A673 (cell line): ENCODE results near the gene CPNE2. TPM values are rescaled to one million over a fixed set of nuclear protein-coding genes. Genes with fewer than 3 reads are reported as not detected.

Source experiments
- BruUV-seq: library from RNA; stranded (reverse); fragments of 400-500 nt; replicated peaks from 2 replicates; lab custom pipeline; 2021; lab: Mats Ljungman, UMichigan
- CTCF ChIA-PET: fragments of 300-600 bp; sonication (Branson Sonifier 250); formaldehyde crosslinking; loops from one replicate; lab custom pipeline; 2022; ENCODE audit warnings: antibody characterized with exemption; lab: Charles Lee
- POLR2A ChIA-PET: fragments of 300-600 bp; sonication (Branson Sonifier 250); formaldehyde crosslinking; loops from one replicate; lab custom pipeline; 2022; ENCODE audit warnings: antibody characterized with exemption; ENCODE audit not compliant: low non-redundant PET; lab: Charles Lee
- DNase-seq: peaks from one replicate; pipeline ENCODE4 v3.0.0-alpha.2; 2015; ENCODE audit warnings: low spot score
- H3K27ac ChIP-seq: fragments of 200-600 bp; sonication (generic); 2 replicates; pipeline ENCODE4 v1.5.1; 2016; ENCODE audit warnings: mixed run types, low read depth, mild to moderate bottlenecking, mixed read lengths, antibody characterized with exemption, low read length; ENCODE audit not compliant: poor library complexity, severe bottlenecking
- H3K27me3 ChIP-seq: fragments of 200-600 bp; sonication (generic); replicated peaks from 2 replicates; pipeline ENCODE4 v1.6.1; 2017; ENCODE audit warnings: mixed run types, low read depth, mild to moderate bottlenecking, mixed read lengths, antibody characterized with exemption, low read length; ENCODE audit not compliant: insufficient read depth, poor library complexity
- H3K36me3 ChIP-seq: fragments of 200-600 bp; sonication (generic); 2 replicates; pipeline ENCODE4 v1.6.1; 2016; ENCODE audit warnings: mixed run types, mild to moderate bottlenecking, mixed read lengths, antibody characterized with exemption, low read length; ENCODE audit not compliant: insufficient read depth, poor library complexity, severe bottlenecking
- H3K4me1 ChIP-seq: fragments of 200-600 bp; sonication (generic); 2 replicates; pipeline ENCODE4 v1.6.1; 2017; ENCODE audit warnings: mixed run types, mild to moderate bottlenecking, mixed read lengths, antibody characterized with exemption, low read length; ENCODE audit not compliant: insufficient read depth, poor library complexity, severe bottlenecking
- H3K4me3 ChIP-seq: fragments of 200-600 bp; sonication (generic); 2 replicates; pipeline ENCODE4 v1.5.1; 2016; ENCODE audit warnings: low read depth, mixed run types, mild to moderate bottlenecking, mixed read lengths, low read length; ENCODE audit not compliant: poor library complexity, severe bottlenecking
- H3K9me3 ChIP-seq: fragments of 200-600 bp; sonication (generic); 2 replicates; pipeline ENCODE4 v1.6.1; 2016; ENCODE audit warnings: mixed run types, low read depth, mild to moderate bottlenecking, mixed read lengths, antibody characterized with exemption, low read length; ENCODE audit not compliant: poor library complexity, severe bottlenecking
- EZH2 ChIP-seq: fragments of 200-600 bp; sonication (generic); IDR thresholded peaks from 2 replicates; pipeline ENCODE4 v1.6.1; 2017; ENCODE audit warnings: borderline replicate concordance, low read depth, mild to moderate bottlenecking, mixed read lengths, antibody characterized with exemption, low read length; ENCODE audit not compliant: poor library complexity, severe bottlenecking
- intact Hi-C: fragments of 100-400 bp; cut with micrococcal nuclease; formaldehyde crosslinking; loops from one replicate; pipeline ENCODE4 v1.10.0; 2022; ENCODE audit not compliant: unreplicated experiment
- total RNA-seq: library from RNA; stranded (reverse); gene quantifications from 2 replicates; pipeline ENCODE4 v1.2.3, GENCODE V29; 2021
- TF ChIP-seq, protein P1 (sequence below): fragments of 300-800, 200-600 bp; sonication (generic); conservative IDR thresholded peaks from 2 replicates; pipeline ENCODE4 v1.5.1; 2017; ENCODE audit warnings: low read depth, mild to moderate bottlenecking, antibody characterized with exemption, low read length, moderate library complexity, mixed read lengths

CPNE2 gene
- total RNA-seq, 1 experiment from 2014 or later: 38.1 TPM

DNA sequence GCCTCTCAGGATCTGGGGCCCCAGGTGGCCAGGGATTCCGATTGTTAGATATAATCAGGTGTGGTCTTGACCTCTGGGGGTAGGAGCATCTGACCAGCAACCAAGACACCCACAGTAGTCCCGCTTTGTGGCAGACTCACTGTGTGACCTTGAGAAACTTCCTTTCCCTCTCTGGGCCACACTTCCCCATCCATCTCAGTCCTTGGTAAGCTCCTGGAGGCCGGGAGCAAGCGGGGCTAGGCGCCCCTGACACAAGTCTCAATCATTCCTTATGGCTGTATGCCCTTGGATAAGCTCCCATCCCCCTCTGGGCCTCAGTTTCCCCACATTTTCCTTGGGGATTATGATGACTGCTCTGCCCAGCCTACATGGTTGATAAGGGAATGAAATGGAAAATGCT, 21.3 kb downstream of the CPNE2 start:
- Histone ChIP-seq H3K4me1 (peaks cover 13% of the 10 kb centered on the region), H3K27ac (no peak overlapping the region), H3K36me3 (peaks cover 3% of the 10 kb centered on the region), H3K27me3 (no peaks in the 10 kb centered on the region), H3K9me3 (no peaks in the 10 kb centered on the region), H3K4me3 (no peak overlapping the region)
- no TSS peak for BruUV-seq
- ChIA-PET POLR2A (no interaction called here), CTCF (no interaction called here)
- DNase-seq: no peak
- TF ChIP-seq, protein P1, sequence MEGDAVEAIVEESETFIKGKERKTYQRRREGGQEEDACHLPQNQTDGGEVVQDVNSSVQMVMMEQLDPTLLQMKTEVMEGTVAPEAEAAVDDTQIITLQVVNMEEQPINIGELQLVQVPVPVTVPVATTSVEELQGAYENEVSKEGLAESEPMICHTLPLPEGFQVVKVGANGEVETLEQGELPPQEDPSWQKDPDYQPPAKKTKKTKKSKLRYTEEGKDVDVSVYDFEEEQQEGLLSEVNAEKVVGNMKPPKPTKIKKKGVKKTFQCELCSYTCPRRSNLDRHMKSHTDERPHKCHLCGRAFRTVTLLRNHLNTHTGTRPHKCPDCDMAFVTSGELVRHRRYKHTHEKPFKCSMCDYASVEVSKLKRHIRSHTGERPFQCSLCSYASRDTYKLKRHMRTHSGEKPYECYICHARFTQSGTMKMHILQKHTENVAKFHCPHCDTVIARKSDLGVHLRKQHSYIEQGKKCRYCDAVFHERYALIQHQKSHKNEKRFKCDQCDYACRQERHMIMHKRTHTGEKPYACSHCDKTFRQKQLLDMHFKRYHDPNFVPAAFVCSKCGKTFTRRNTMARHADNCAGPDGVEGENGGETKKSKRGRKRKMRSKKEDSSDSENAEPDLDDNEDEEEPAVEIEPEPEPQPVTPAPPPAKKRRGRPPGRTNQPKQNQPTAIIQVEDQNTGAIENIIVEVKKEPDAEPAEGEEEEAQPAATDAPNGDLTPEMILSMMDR: no peak
- no peak for TF ChIP-seq EZH2
- intact Hi-C loops: no loop called here

DNA sequence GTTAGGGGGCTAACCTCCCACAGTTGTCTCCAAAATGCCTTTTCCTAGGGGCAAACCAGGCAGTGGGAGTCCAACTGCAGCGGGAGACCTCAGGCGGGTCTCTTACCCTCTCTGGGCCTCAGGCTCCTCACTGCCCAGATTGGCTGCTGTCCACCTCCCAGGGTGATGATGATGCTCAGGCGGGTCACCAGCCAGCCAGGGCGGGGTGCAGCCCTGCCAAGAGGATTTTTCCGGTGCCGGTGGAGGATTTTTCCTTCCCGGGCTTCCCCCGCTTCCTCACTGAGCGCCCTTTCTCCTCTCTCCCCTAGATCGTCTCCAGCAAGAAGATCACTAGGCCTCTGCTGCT, 22.8 kb downstream of the CPNE2 start:
- CTCF ChIA-PET: interaction anchor here (1.4 kb wide), 1 partner anchor 23 kb away, joined by 4 read pairs; the partner anchor contains the start of gene CPNE2
- DNase-seq: no peak
- TF ChIP-seq, protein P1: no peak
- no peak for TF ChIP-seq EZH2
- Histone ChIP-seq H3K4me1 (peaks cover 13% of the 10 kb centered on the region), H3K27ac (peak overlapping the region; percentile 30), H3K36me3 (peaks cover 3% of the 10 kb centered on the region), H3K4me3 (no peak overlapping the region), H3K27me3 (no peaks in the 10 kb centered on the region), H3K9me3 (no peaks in the 10 kb centered on the region)
- POLR2A ChIA-PET: no interaction called here
- intact Hi-C loops: no loop called here
- no TSS peak for BruUV-seq

DNA sequence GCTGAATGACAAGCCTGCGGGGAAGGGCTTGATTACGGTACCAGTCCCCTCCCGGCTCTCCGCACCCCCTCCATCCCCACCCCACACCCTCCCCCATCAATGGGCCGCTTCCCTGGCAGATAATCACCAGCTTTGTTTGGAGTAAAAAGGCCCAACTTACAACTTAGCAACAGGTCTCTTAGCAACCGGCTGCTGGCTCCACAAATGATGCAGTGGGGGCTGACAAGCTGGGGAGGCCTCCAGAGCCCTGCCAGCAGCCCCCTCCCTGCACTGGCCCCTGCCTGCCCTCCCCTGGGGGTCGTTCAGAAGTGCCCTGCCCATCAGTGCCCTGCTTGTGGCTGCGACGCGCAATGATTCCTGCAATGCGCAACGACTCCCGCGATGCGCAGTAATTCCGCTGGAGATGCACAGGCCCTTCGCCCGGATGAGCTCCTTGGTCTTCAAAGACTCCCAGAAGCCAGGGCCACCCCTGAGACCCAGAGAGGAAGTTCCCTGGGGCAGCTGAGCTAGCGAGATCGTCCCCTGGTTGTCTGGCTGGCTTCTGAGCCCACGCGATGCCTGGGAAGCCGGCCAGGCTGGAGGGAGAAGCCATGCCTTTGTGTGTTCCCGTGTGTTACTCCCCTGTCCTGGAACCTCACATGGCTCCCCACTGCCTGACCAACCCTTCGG, 23.3 kb downstream of the CPNE2 start:
- ChIA-PET CTCF (interaction anchor here (1.4 kb wide), 1 partner anchor 23 kb away, joined by 4 read pairs; the partner anchor contains the start of gene CPNE2), POLR2A (no interaction called here)
- no peak overlapping the region for H3K4me3 ChIP-seq
- no peaks in the 10 kb centered on the region for H3K27me3 ChIP-seq
- no TSS peak for BruUV-seq
- intact Hi-C loops: no loop called here
- H3K27ac ChIP-seq: peak overlapping the region; percentile 30
- no peaks in the 10 kb centered on the region for H3K9me3 ChIP-seq
- peak; percentile 84 for DNase-seq
- H3K4me1 ChIP-seq: peaks cover 13% of the 10 kb centered on the region
- H3K36me3 ChIP-seq: peaks cover 3% of the 10 kb centered on the region
- no peak for TF ChIP-seq EZH2
- TF ChIP-seq, protein P1: no peak
